PC-3 (cell line): ENCODE data around the gene KCNT2.

Experiments used
- CTCF ChIP-seq: fragments of 300-600 bp; sonication (generic); conservative IDR thresholded peaks from 2 replicates; pipeline ENCODE4 v1.5.1; 2017; ENCODE audit warnings: antibody characterized with exemption, low read depth, mild to moderate bottlenecking, low read length
- EZH2 ChIP-seq: fragments of 300-600 bp; sonication (generic); IDR thresholded peaks from one replicate; pipeline ENCODE4 v1.6.1; 2017; ENCODE audit warnings: antibody characterized with exemption, mild to moderate bottlenecking, low read length; ENCODE audit not compliant: unreplicated experiment
- EZH2phosphoT487 ChIP-seq: fragments of 300-600 bp; sonication (generic); IDR thresholded peaks from 2 replicates; pipeline ENCODE4 v1.6.1; 2018; ENCODE audit warnings: mild to moderate bottlenecking, antibody characterized with exemption, low read length, borderline replicate concordance

GRCh38 chr1:196181594-196181878 is 426.7 kb downstream of the KCNT2 start:
- no peak for TF ChIP-seq CTCF
- TF ChIP-seq EZH2phosphoT487, result no peak
- TF ChIP-seq EZH2, result no peak
